Heart left ventricle (tissue), 13 donors: ENCODE measurements around the gene XIAP.

ENCODE experiments used
- POLR2A ChIP-seq, 2 donors: fragments of 450-650 bp; IDR thresholded peaks; one replicate each; pipeline ENCODE4 v1.6.1; 2017; ENCODE audit warnings: antibody characterized with exemption in 2 of 2, mild to moderate bottlenecking in 2 of 2, moderate library complexity in 2 of 2
- TF ChIP-seq, protein P1 (sequence below), 12 donors: fragments of 200-600 bp; sonication (generic) in 4 of 12; IDR thresholded peaks; one replicate each; pipeline versions ENCODE4 v1.5.0 to v1.8.0; 2018 to 2022; ENCODE audit warnings: antibody characterized with exemption in 12 of 12, mild to moderate bottlenecking in 5 of 12
- donor health status: ischemic (EF 13 %, LVEDD 7.1; RV severe dilation, severe dysfunction).
- donor health status: DM: no; HTN: yes; CAD: no.
- donor health status: DM: no; HTN: no; CAD: no.
- donor health status: ischemic (EF 25% LVEDD 6.9; RV normal size, moderate dysfunction).
- donor health status: ischemic (EF 25% LVEDD 5.7; RV mildly dilated, moderate dysfunction).
- donor health status: ischemic (EF 35%, LVEDD 5.7; RV mildly dilated, moderate dysfunction).
- donor health status: nonischemic (EF 11% LVEDD 7.7; RV severe dilation, severe dysfunction).
- donor health status: DM: yes; HTN: yes; CAD: no.
- donor health status: PGD.
- donor health status: ischemic (EF 29% LVEDD 5.4; RV normal size, mild dysfunction).
- donor health status: nonischemic (EF 23%, LVEDD 6.1; RV moderate dilation, normal function).

DNA sequence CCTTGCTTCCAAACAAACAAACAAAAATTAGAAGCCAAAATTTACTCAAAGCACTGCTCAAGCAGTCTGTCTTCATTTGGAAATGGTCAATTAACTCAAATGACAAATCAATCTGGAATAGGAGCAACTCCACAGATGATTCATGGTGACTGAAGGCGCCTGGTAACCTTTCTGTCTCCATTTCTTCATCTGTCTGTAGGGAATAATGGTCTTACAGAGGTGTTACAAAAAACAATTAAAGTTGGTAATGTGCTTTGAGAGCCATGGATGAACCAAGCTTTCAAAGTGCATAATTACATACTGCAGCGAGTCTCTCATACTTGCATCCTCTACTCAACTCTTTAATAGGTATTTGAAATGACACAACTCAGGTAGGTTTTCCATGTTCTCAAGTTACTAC is 63.4 kb downstream of the XIAP start:
- TF ChIP-seq, protein P1, sequence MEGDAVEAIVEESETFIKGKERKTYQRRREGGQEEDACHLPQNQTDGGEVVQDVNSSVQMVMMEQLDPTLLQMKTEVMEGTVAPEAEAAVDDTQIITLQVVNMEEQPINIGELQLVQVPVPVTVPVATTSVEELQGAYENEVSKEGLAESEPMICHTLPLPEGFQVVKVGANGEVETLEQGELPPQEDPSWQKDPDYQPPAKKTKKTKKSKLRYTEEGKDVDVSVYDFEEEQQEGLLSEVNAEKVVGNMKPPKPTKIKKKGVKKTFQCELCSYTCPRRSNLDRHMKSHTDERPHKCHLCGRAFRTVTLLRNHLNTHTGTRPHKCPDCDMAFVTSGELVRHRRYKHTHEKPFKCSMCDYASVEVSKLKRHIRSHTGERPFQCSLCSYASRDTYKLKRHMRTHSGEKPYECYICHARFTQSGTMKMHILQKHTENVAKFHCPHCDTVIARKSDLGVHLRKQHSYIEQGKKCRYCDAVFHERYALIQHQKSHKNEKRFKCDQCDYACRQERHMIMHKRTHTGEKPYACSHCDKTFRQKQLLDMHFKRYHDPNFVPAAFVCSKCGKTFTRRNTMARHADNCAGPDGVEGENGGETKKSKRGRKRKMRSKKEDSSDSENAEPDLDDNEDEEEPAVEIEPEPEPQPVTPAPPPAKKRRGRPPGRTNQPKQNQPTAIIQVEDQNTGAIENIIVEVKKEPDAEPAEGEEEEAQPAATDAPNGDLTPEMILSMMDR (IDR thresholded peaks at IDR 0.05) = no peak
- no peak for TF ChIP-seq POLR2A (IDR thresholded peaks at IDR 0.05)
